Liver (tissue), 9 donors: ENCODE results near the gene RPL29. TPM values are rescaled to one million over a fixed set of nuclear protein-coding genes. Genes with fewer than 3 reads are reported as not detected.

Source experiments
- DNase-seq: peaks from one replicate; pipeline ENCODE4 v3.0.0-alpha.2; 2017; ENCODE audit warnings: low spot score
- H3K27ac ChIP-seq, 2 donors: one replicate each; pipeline ENCODE4 v1.7.0; 2013; ENCODE audit warnings: inconsistent platforms in 2 of 2, low read length in 2 of 2, control low read depth in 1 of 2, low read depth in 1 of 2, mild to moderate bottlenecking in 1 of 2
- H3K27me3 ChIP-seq, 4 donors: one replicate each; pipeline versions ENCODE4 v1.6.1 to v1.7.0; 2013; ENCODE audit warnings: low read length in 3 of 4, inconsistent platforms in 1 of 4, mild to moderate bottlenecking in 1 of 4, moderate library complexity in 1 of 4; ENCODE audit not compliant: control insufficient read depth in 4 of 4, insufficient read depth in 4 of 4
- H3K36me3 ChIP-seq, 4 donors: one replicate each; pipeline versions ENCODE4 v1.6.1 to v1.7.0; 2013; ENCODE audit warnings: low read length in 3 of 4, mild to moderate bottlenecking in 3 of 4, low read depth in 1 of 4, moderate library complexity in 1 of 4; ENCODE audit not compliant: control insufficient read depth in 4 of 4, insufficient read depth in 3 of 4
- H3K4me1 ChIP-seq, 4 donors: one replicate each; pipeline versions ENCODE4 v1.6.1 to v1.7.0; 2013; ENCODE audit warnings: low read length in 3 of 4, mild to moderate bottlenecking in 3 of 4, moderate library complexity in 1 of 4; ENCODE audit not compliant: control insufficient read depth in 4 of 4, insufficient read depth in 4 of 4
- H3K4me3 ChIP-seq, 3 donors: one replicate each; pipeline versions ENCODE4 v1.6.1 to v1.7.0; 2013; ENCODE audit warnings: low read length in 3 of 3, control low read depth in 1 of 3, low read depth in 1 of 3, mild to moderate bottlenecking in 1 of 3
- H3K9ac ChIP-seq, 2 donors: one replicate each; pipeline ENCODE4 v1.7.0; 2013; ENCODE audit warnings: low read length in 2 of 2, mild to moderate bottlenecking in 2 of 2, moderate library complexity in 2 of 2, control low read depth in 1 of 2, low read depth in 1 of 2
- H3K9me3 ChIP-seq, 4 donors: one replicate each; pipeline versions ENCODE4 v1.6.1 to v1.7.0; 2013; ENCODE audit warnings: low read length in 3 of 4; ENCODE audit not compliant: control insufficient read depth in 4 of 4
- ATF3 ChIP-seq: IDR thresholded peaks from 2 replicates; pipeline ENCODE4 v1.6.1; 2016; ENCODE audit warnings: antibody characterized with exemption
- CTCF ChIP-seq: fragments of 150-350 bp; IDR thresholded peaks from 2 replicates; pipeline ENCODE4 v1.5.1; 2017; ENCODE audit warnings: improper control_type of control experiment, low read depth, low read length; ENCODE audit not compliant: missing input control
- EGR1 ChIP-seq, 2 donors: IDR thresholded peaks; 2 replicates each; pipeline ENCODE4 v1.6.1; 2016 to 2018; ENCODE audit warnings: antibody characterized with exemption in 2 of 2, low read depth in 2 of 2
- FOXA1 ChIP-seq: IDR thresholded peaks from 2 replicates; pipeline ENCODE4 v1.6.1; 2016; ENCODE audit warnings: antibody characterized with exemption
- FOXA2 ChIP-seq: IDR thresholded peaks from 2 replicates; pipeline ENCODE4 v1.6.1; 2016; ENCODE audit warnings: antibody characterized with exemption
- GABPA ChIP-seq, 2 donors: IDR thresholded peaks in 1 of 2; conservative IDR thresholded peaks in 1 of 2; 2 replicates each; pipeline ENCODE4 v1.6.1; 2016; ENCODE audit warnings: antibody characterized with exemption in 2 of 2, mild to moderate bottlenecking in 1 of 2, moderate library complexity in 1 of 2
- HNF4A ChIP-seq, 2 donors: conservative IDR thresholded peaks; 2 replicates each; pipeline ENCODE4 v1.6.1; 2016; ENCODE audit warnings: antibody characterized with exemption in 2 of 2, mild to moderate bottlenecking in 2 of 2
- HNF4G ChIP-seq: IDR thresholded peaks from 2 replicates; pipeline ENCODE4 v1.6.1; 2016; ENCODE audit warnings: antibody characterized with exemption
- JUND ChIP-seq, 2 donors: IDR thresholded peaks; 2 replicates each; pipeline ENCODE4 v1.6.1; 2016; ENCODE audit warnings: antibody characterized with exemption in 2 of 2
- MAX ChIP-seq: IDR thresholded peaks from 2 replicates; pipeline ENCODE4 v1.6.1; 2016; ENCODE audit warnings: antibody characterized with exemption
- NR2F2 ChIP-seq: IDR thresholded peaks from 2 replicates; pipeline ENCODE4 v1.6.1; 2016; ENCODE audit warnings: antibody characterized with exemption
- RAD21 ChIP-seq, 2 donors: IDR thresholded peaks; 2 replicates each; pipeline ENCODE4 v1.6.1; 2016; ENCODE audit warnings: antibody characterized with exemption in 2 of 2, mild to moderate bottlenecking in 2 of 2
- REST ChIP-seq: IDR thresholded peaks from 2 replicates; pipeline ENCODE4 v1.6.1; 2016; ENCODE audit warnings: antibody characterized with exemption, mild to moderate bottlenecking
- RXRA ChIP-seq, 2 donors: IDR thresholded peaks; 2 replicates each; pipeline ENCODE4 v1.6.1; 2017 to 2018; ENCODE audit warnings: antibody characterized with exemption in 2 of 2, mild to moderate bottlenecking in 1 of 2
- SP1 ChIP-seq: IDR thresholded peaks from 2 replicates; pipeline ENCODE4 v1.6.1; 2018; ENCODE audit warnings: antibody characterized with exemption, mild to moderate bottlenecking
- TAF1 ChIP-seq: conservative IDR thresholded peaks from 2 replicates; pipeline ENCODE4 v1.6.1; 2016; ENCODE audit warnings: antibody characterized with exemption, mild to moderate bottlenecking
- YY1 ChIP-seq: IDR thresholded peaks from 2 replicates; pipeline ENCODE4 v1.6.1; 2016; ENCODE audit warnings: antibody characterized with exemption, mild to moderate bottlenecking
- ZBTB33 ChIP-seq: IDR thresholded peaks from 2 replicates; pipeline ENCODE4 v1.6.1; 2016; ENCODE audit warnings: antibody characterized with exemption
- WGBS: extraction: QIAGEN DNeasy Blood & Tissue Kit; methylation state at CpG from one replicate; pipeline ENCODE4 v1.1.7; 2013; 5-methylcytosine and 5-hydroxymethylcytosine counted together
- polyA plus RNA-seq, 2 donors: library from polyadenylated mRNA; stranded (reverse) in 1 of 2; unstranded in 1 of 2; fragments of 200-250 nt in 1 of 2; fragments of >200 nt in 1 of 2; fragmentation: Nextera tagmentation in 1 of 2; extraction: Ambion mirVana in 1 of 2; gene quantifications; one replicate each; pipeline versions ENCODE4 v1.2.1 to v1.2.3, GENCODE V29; 2013 to 2015
- total RNA-seq, 2 donors: library from RNA; depleted of rRNA; stranded (reverse); fragments of >200 nt; gene quantifications; one replicate each; pipeline ENCODE4 v1.2.3, GENCODE V29; 2014
- donor health status: healthy.
- donor health status: healthy.
- donor health status: healthy.
- donor health status: healthy.
- donor health status: healthy.

RPL29 gene
- total and polyA plus RNA-seq, 4 donors: 292 to 789 (median 388) TPM

GRCh38 chr3:51998774-51999173 lies 3.1 kb upstream of the RPL29 start:
- Histone ChIP-seq H3K27me3 (no peaks in the 10 kb centered on the region), H3K9me3 (no peaks in the 10 kb centered on the region), H3K27ac (no peak overlapping the region), H3K9ac (no peak overlapping the region), H3K4me1 (peaks cover 4 to 20% (median 13%) of the 10 kb centered on the region in 4 donors), H3K4me3 (no peak overlapping the region), H3K36me3 (peaks cover 0 to 10% (median 8%) of the 10 kb centered on the region in 4 donors)
- no peak for DNase-seq
- 83% methylated on average over 7 of the region's 7 CpGs for WGBS
- TF ChIP-seq HNF4G: no peak
- no peak for TF ChIP-seq SP1
- no peak for TF ChIP-seq RAD21 (IDR thresholded peaks at IDR 0.05)
- no peak for TF ChIP-seq FOXA2
- TF ChIP-seq NR2F2: no peak
- TF ChIP-seq MAX: no peak
- TF ChIP-seq TAF1: no peak
- no peak for TF ChIP-seq YY1
- TF ChIP-seq ZBTB33: no peak
- no peak for TF ChIP-seq CTCF
- no peak for TF ChIP-seq EGR1 (IDR thresholded peaks at IDR 0.05; ENCODE audit: low read depth in 2 of 2)
- TF ChIP-seq JUND (IDR thresholded peaks at IDR 0.05): no peak

GRCh38 chr3:51997935-51998596 lies 2.4 kb upstream of the RPL29 start:
- no peak overlapping the region for H3K4me3 ChIP-seq
- peaks cover 4 to 20% (median 13%) of the 10 kb centered on the region in 4 donors for H3K4me1 ChIP-seq
- no peak overlapping the region for H3K9ac ChIP-seq
- H3K36me3 ChIP-seq: peaks cover 0 to 14% (median 8%) of the 10 kb centered on the region in 4 donors
- no peak for DNase-seq
- H3K27ac ChIP-seq: no peak overlapping the region
- no peak for TF ChIP-seq YY1
- no peak for TF ChIP-seq HNF4G
- no peak for TF ChIP-seq JUND (IDR thresholded peaks at IDR 0.05)
- TF ChIP-seq FOXA2: no peak
- TF ChIP-seq RAD21 (IDR thresholded peaks at IDR 0.05): no peak
- no peak for TF ChIP-seq NR2F2
- no peak for TF ChIP-seq ATF3
- TF ChIP-seq GABPA (IDR thresholded peaks at IDR 0.05 in 1 of 2, conservative IDR thresholded peaks at IDR 0.05 in 1 of 2): no peak
- no peak for TF ChIP-seq SP1
- no peak for TF ChIP-seq CTCF
- no peak for TF ChIP-seq REST
- no peak for TF ChIP-seq MAX
- TF ChIP-seq FOXA1: no peak
- TF ChIP-seq TAF1: no peak
- TF ChIP-seq EGR1 (IDR thresholded peaks at IDR 0.05; ENCODE audit: low read depth in 2 of 2): no peak
- TF ChIP-seq ZBTB33: no peak
- no peak for TF ChIP-seq HNF4A (conservative IDR thresholded peaks at IDR 0.05)
- no peak for TF ChIP-seq RXRA (IDR thresholded peaks at IDR 0.05)
- no peaks in the 10 kb centered on the region for H3K27me3 ChIP-seq
- no peaks in the 10 kb centered on the region for H3K9me3 ChIP-seq
- WGBS: 70% methylated on average over 7 of the region's 7 CpGs
